Gastrocnemius medialis (tissue), 4 donors: ENCODE data around the gene REG4. TPM values are rescaled to one million over a fixed set of nuclear protein-coding genes. Genes with fewer than 3 reads are reported as not detected.

Source experiments
- total RNA-seq, 4 donors: library from RNA; depleted of rRNA; stranded (reverse); fragments of >200 nt; gene quantifications; one replicate each; pipeline versions ENCODE4 v1.1.0 to v1.2.3, GENCODE V29; 2016

The REG4 gene
- total RNA-seq, 4 donors from 2014 or later: not detected

Other genes starting within 250 kb of the REG4 start
- gene ZNF697, start 163.2 kb downstream of the REG4 start, total RNA-seq: 1 to 10 TPM; 1.4 to 3.1 (median 2.9) TPM
- 1 to 10 TPM in 2 of 4 donors, under 1 TPM in 1, not detected in 1; 0.86 to 7.1 (median 2.3) TPM for gene PHGDH, start 99.5 kb downstream of the REG4 start, total RNA-seq
- gene HMGCS2, start 42.6 kb downstream of the REG4 start, total RNA-seq: 1 to 10 TPM in 3 of 4 donors, not detected in 1; 1.2 to 9.2 (median 2.2) TPM
- not detected for gene ADAM30, start 85.1 kb upstream of the REG4 start, total RNA-seq